NCI-H1417 (cell line): ENCODE results near the gene TGFBR2.

Experiments
- DNase-seq, 3 experiments: peaks; one replicate each; lab custom pipeline; 2025; lab: John Stamatoyannopoulos, UW

TGFBR2 gene

DNA sequence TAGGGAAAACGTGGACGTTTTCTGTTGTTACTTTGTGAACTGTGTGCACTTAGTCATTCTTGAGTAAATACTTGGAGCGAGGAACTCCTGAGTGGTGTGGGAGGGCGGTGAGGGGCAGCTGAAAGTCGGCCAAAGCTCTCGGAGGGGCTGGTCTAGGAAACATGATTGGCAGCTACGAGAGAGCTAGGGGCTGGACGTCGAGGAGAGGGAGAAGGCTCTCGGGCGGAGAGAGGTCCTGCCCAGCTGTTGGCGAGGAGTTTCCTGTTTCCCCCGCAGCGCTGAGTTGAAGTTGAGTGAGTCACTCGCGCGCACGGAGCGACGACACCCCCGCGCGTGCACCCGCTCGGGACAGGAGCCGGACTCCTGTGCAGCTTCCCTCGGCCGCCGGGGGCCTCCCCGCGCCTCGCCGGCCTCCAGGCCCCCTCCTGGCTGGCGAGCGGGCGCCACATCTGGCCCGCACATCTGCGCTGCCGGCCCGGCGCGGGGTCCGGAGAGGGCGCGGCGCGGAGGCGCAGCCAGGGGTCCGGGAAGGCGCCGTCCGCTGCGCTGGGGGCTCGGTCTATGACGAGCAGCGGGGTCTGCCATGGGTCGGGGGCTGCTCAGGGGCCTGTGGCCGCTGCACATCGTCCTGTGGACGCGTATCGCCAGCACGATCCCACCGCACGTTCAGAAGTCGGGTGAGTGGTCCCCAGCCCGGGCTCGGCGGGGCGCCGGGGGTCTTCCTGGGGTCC lies at the start of gene TGFBR2:
Gene TGFBR2 (plus strand): TSS at position 301 of the 731 bp plus-strand sequence. CDS start 283 bp downstream, at position 584.
- peak; percentile 5 to 50 (median 44) for DNase-seq

DNA sequence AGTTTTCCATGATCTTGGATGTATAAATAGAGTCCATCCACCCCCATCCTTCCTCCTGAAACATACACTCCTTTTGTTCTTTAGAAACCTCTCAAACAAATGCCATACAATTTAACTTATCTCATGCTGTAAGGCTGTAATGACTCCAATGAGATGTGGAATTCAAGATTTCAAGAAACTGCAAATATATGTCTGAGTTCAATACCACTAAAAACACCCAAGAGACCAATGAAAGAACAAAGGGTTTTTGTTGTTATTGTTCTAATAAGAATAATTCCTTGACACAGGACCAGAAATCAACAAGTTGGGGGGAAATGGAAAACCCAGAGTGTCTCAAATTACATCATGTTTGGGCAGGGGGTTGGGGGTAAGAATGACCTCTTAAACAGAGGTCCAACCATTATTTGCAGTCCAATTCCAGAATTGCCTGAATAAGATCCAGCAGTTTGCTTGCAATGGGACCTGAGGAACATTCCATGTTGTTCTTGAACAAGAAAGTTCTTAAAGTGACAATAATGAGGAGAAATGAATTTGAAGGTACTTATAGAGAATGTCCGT lies 48.6 kb upstream of the TGFBR2 start:
- no peak for DNase-seq

DNA sequence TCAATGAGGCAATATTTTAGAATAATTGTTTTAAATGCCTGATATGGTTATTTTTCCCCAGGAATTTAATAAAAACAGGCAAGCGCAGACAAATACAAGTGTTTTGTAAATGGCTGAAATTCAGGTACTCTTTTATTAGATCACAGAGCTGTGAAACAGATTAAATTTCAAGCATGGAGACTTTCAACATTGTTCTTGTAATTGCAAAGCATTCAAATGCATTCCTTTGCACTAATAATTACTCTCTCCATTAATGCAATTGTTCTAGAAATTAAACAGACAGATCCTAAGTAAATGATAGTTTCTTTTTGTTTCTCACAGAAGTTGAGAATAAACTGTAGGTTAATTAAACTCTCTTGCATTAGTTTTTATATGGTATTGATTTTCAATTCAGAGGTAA lies 42.4 kb upstream of the TGFBR2 start:
- no peak for DNase-seq

DNA sequence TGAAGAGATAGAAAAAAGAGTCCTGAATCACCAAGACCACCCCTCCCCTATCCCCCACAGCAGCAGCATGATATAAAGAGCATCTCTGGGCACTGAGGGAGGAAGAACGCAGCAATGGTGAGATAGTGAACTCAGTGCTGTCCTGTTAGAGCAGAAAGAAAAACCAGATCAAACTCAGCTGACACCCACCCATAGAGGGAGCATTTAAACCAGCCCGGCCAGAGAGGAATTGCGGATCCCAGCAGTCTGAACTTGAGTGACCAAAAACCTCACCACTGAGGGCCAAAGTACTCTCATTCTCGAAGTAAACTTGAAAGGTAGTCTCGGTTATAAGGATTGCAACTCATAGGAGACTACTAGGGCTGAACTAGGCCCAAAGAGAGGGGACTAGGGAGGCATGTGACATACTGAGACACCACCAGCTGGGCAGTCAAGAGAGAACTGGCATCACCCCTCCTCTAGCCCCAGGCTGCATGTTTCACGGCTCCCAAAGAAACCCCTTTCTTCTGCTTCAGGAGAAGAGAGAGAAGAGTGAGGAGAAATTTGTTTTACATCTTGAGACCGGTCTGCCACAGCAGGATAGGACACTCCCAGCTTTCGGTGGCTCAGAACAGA lies 39.2 kb upstream of the TGFBR2 start:
- DNase-seq = no peak

DNA sequence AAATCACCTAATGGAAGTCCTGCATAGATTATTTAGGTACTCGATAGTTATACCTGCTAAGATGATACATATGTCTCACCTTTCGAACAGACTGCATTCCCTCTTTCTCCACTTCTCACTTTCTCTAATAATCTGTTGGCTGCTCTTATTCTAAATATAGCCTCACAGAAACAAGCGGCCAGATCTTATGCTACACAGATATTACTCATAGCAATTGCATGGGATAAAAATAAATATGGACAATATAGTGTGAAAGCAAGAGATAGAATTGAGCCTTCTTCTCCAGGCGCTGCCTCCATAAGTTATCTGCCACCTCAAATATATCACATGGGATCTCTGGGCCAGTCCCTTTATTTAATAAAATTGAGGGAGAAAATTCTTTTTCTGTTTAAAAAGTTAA lies 29.5 kb upstream of the TGFBR2 start:
- no peak for DNase-seq

DNA sequence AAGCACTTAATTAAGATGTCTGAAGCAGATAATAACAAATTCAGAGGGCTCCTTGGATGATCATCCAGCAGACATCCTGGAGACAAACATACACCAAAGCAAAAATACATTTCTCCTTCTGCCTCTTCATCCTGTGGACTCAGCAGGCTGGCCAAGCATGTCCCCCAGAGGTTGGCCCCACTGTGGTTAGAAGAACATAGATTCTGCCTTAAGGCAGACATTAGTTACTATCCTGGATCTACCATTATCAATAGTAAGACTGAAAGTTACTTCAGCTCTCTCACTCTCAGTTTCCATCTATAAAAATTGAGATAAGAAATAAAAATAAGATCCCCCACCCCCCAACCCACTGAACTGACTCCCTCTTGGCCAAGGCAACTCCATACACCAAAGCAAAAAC lies 28.6 kb upstream of the TGFBR2 start:
- DNase-seq = no peak

DNA sequence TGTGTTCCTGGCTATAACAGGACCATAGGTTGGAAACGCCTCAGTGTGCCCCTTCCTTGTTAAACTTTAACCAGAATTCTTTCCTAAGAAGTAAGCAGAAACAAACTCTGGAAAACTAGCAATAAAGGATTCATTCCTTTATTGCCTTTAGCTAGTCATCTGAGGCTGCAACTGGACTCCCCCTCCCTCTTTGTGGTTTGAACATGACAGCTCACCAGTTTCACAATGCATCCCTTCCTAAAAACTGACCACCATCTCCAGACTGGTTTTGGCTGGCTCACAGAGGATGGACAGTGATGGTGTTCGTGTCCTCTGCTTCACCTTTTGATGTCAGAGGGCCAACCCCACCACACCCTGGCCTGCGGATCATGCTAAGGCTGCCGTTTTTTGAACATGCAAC lies 27.9 kb upstream of the TGFBR2 start:
- no peak for DNase-seq

DNA sequence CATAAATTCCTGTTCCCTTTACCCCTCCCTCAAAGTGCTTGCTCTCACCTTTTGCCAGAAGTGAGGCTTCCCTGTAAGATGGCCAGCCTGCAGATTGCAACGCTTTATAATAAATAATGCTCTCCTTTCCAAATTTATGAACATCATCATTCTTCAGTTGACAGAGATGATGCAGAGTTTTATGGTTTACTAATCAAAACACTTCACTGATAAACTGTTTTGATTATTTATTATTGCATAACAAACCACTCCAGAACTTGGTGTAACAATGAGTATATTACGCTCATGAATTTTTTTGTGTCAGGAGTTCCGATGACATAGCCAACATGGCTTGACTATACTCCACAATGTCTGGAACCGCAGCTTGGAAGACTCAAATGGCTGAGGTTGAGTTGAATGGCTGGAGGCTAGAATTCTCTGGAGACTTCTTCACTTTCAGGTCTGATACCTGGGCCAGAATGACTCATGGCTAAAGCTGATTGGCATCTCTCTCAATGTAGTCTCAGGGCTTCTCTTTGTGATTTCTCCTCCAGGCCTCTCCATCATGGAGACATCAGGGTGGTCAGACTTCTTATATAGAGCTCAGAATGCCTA lies 27.3 kb upstream of the TGFBR2 start:
- DNase-seq = no peak

DNA sequence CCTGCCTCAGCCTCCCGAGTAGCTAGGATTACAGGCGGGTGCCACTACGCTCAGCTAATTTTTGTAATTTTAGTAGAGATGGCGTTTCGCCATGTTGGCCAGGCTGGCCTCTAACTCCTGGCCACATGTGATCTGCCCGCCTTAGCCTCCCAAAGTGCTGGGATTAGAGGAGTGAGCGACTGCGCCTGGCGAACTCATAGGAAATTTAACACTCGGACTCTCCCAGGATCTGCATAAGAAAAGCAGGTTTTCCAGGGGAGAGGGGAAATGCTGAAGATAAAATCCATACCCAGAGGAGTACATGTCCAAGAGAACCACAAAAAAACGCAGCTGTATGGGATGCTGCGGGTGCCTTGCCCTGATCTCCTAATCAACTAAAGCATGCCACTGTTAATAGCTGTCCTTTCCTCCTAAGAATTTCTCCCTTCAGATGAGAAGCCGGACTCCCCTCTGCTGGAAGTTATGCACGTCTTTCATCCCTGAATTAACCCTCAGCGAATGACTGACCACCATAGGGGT lies 25.3 kb upstream of the TGFBR2 start:
- DNase-seq = no peak

DNA sequence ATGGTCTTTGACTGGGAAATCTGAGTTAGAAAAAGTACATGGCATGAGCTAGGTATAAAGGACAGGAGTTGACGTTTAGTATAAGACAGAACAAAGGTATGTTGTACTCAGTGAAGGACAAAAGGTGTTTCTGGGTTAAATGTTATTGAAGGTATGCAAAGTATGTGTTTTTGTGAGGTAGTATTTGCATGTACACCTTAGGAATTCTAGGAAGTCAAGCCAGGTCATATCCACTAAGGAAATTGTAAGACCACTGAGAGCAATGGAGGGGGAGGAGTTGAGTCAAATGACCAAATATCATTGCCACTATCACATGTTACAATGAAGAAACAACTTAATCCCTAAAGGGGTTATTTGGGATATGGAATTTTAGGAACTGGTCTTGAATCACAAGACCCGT lies 24.4 kb upstream of the TGFBR2 start:
- no peak for DNase-seq

DNA sequence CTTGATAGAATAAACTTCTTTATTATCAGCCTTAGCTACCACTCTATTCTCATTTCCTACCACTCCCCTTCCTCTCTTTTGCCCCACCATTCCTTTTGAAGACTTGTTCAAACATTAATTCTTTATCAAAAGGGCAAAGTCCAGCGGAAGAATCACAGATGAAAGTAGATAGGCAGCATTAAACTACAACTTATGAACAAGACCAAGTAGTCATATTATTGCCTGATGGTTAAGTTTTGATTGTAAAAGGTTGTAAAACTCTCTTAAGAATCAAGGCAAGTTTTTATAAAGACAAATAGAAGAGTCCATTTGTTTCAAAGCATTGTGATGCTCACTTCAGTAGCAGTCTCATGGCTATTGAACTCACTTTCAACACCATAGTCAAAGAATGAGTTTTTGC lies 22.4 kb upstream of the TGFBR2 start:
- DNase-seq = no peak

DNA sequence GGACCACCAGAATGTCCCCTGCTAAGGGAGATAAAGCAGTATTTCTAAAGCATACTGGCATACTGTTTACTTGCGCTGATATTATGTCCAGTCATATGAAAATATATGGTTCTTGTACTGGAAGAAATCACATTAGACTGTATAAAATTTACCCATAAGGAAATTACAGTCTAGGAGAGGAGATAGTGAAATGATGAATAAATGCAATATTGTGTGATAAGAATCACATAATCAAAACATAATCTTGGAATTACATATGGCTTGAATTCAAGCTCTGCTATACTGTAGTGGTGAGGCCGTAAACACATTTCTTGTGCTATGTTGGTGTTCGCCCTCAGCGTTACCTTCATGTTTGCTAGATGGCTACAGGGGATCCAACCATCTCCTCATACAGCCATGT lies 20.7 kb upstream of the TGFBR2 start:
- DNase-seq = no peak

DNA sequence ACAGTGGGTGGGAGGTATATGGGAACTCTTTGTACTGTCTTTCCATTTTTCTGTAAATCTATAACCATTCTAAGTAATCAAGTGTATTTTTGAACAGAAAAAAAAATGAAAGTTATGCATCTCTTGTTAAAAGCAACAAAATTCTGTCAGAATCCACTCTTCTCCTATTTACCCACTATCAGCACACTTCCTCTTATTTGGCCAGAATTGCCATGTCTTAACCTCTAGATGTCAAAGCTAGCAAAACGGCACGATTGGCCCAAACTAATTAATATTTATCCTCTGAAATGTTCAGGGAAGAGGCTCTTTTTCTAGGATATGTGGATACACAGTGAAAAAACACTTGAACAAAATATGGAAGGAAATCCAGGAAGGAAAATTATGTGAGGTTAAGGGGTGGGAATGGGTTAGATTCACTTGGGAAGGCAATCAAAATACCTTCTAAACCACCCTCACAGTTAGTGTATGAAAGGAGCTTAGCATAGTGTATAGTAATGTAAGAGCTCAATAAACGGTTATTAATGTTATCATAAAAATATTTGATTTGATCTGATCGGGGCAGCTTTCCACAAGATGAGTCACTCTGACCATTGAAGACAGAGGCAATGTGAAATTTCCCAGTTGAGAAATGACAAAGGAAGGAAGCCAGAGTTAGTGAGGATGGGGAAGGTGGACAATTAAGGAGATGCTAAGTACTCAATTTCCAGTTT lies 20.1 kb upstream of the TGFBR2 start:
- DNase-seq = no peak

DNA sequence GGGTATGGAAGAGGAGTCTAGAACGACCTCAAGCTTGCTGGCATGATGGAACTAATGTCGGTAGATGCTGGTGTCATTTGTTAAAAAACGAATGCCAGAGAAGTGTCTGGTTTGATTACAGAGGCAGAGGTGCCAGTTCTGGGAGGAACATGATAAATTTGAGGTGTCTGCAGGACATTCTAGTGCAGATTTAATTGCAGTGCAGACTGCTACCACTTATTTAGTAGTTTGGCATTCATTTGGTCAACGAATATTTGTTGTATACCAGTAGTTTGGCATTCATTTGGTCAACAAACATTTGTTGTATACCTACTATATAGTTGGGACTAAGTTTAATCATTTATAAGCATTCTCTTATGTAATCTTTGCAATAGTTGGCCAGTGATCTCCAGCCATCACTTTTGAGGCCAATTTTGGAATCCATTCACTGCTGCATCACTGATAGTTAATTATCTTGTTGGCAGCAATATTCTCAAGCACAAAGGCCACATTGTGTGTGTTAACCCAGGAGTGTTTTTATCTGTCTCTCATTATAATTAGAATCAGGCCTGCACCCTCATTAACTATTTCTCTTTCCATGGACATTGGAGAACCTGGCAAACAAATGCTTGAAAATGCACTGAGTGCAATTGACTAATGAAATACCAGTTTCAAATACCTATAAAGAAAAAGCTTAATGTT lies 19.5 kb upstream of the TGFBR2 start:
- peak in 1 of 3 experiments; percentile 16 for DNase-seq

DNA sequence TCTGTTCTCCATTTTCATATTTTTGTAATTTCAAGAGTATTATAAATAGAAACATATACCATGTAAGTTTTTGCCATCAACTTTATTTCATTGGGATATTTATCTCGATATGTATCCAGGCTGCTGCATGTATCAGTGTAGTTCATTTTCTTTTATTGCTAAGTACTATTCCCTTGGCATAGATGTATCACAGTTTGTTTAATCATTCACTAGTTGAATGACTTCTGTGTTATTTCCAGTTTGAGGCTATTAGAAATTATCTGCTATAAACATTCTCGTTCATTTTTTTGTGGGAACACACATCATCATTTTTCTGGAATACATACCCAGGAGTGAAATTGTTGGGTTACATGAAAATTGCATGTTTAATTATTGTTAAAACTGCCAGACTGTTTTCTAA lies 18.5 kb upstream of the TGFBR2 start:
- no peak for DNase-seq

DNA sequence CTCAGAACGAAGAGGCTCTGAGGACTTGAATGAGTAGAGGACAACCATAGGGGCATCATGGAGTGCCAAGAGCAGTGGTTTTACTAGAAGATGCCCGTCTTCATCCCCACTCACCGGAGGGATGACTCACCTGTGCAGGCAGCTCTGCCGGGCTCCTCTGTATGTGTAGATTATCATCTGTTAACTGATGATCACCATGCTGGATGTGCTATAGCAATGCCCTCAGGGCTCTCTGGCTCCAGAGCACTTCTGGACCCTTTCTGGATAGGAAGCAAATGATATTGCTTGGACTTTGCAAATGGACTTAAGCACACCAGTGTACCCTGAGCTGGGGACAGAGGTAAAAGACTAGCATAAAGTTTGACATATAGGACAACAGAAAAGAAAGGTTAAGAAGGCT lies 10.2 kb upstream of the TGFBR2 start:
- DNase-seq = no peak

DNA sequence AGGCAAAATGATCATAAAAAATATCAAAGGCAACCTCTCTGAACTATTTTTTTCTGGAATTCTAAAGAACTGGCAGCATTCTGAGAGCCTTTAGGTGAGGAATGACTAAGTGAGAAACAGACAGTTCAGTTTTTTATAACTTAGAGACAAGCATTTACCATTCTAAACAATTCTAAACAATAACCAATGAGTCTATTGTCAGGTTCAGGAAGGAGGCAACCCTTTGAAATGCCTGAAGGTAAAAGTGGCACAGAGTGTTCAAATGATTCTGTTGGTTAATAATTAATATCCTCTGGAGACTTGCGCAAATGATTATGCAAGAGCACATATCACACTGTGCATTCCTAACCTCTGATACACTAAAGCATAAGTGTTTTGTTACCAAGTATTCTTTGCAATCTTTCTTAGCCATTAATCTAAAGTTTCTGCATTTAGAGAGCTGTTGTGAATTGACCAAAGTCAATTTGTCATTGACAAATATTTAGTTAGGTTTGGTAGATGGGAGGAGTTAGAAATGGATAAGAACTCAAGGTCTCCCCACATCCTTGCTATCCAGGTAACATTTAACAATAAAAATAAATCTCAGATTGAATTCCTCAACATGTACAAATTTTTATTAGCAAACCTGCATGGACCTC lies 9.2 kb upstream of the TGFBR2 start:
- peak in 1 of 3 experiments; percentile 17 for DNase-seq

DNA sequence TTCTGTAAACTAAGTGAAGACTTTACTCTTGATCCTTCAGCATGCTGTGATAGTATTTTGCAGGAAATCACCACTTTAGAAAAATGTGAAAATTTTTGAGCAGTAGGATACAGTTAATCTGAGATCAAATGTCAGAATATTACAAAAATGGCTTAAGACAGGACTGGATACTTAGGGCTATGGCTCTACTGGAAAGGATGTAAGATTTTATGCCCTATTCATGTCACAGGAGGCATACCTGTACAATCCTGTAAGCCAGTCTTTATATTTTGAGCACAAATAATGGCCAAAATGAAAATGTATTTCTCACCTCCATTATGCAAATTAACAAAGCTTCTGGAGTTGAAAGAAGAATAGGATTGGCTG lies 8.6 kb upstream of the TGFBR2 start:
- no peak for DNase-seq

DNA sequence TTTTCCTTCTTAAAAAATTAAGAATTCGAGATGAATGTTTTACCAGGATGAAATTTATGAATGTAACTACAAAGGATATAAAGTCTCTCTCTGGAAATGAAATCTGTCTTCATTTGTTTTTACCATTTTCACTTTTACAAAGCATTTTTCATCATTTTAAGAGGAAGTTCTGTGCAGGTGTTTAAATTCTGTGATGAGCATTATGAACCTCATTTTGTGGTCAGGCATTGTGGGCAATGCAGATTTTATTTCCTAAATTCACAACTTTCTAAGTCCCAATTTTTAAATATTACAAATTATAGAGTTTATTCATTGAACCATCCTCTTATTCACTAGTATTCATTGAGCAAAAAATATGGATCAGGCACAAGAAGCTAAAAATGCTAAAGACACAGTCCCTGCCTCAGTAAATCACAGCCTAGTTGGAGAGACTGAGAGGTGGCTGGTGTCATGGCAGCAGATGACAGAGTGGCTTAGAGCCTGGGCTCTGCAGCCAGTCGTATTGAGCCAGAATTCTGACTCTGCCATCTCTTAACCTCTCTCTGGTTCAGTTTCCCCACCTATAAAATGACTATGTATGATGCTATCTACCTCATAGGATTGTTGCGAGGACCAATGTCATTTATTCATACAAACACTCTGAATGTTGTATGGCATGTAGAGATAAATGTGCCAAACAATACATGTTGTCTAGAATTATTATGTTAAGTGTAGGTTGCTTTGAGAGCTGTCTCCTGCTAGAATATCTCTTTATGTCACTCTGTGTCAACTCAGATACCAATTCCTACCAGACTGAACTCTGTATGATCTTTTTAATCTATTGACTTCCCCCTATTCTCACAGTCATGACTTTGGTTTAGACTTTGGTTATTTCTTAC lies 7.5 kb upstream of the TGFBR2 start:
- DNase-seq = no peak

DNA sequence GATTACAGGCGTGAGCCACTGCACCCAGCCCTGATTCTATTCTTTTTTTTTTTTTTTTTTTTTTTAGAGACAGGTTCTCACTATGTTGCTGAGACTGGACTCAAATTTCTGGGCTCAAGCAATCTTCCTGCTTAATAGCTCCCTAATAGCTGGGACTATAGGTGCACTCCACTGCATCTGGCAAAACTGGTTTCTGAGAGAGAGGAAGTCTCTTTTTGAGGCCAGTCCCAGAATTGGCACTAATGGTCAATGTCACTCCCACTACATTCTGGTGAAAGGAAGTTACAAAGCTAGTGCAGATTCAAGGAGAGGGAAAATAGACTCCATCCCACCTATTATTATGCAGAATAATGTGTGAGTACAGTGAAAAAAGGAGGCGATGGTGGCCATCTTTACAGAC lies 5.8 kb upstream of the TGFBR2 start:
- DNase-seq = peak in 1 of 3 experiments; percentile 0
